ENCODE results near the gene P2RY14. TPM values are rescaled to one million over a fixed set of nuclear protein-coding genes. Genes with fewer than 3 reads are reported as not detected.

P2RY14 gene
- total RNA-seq, 1 donor from 2014 or later, result not detected

DNA sequence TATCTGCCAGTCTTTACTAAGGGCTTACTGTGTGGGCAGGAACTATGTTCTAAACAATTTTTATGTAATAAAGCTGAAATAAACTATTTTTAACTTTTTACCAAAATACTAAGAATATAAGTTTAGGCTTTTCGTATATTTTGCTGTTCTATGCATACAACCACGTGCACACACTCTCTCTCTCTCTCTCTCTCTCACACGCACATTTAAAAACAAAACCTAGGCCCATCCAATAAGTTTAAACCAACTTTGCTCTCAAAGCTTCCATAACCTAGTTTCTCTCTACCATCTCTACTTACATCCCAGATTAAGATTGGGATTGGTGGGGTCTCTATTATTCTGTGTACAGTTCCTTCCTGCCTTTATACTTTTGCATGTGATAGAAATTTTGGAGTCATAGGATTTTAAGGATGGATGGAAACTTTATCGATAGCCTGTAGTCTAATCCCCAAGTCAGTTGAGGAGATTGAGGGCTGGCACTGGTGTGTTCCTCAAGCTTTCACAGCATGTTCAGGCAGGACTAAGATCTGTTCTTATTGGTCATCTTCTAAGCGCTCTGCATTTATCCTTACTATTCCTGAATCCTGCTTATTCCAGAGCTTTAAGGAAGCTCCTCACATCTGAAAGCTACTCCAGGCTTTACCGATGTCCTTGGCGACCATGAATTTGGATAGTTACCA is 77.2 kb downstream of the P2RY14 start:
- Histone ChIP-seq H3K79me2 (ENCODE audit: low read depth) (no peaks in the 10 kb centered on the region), H3K9ac (no peak overlapping the region), H3K27ac (no peak overlapping the region), H3K36me3 (no peaks in the 10 kb centered on the region), H3K4me3 (no peak overlapping the region), H4K20me1 (ENCODE audit: low read depth) (no peaks in the 10 kb centered on the region), H3K9me3 (ENCODE audit: low read depth) (no peaks in the 10 kb centered on the region), H3K27me3 (no peaks in the 10 kb centered on the region), H2AFZ (replicated peaks) (no peak overlapping the region), H3F3A (ENCODE audit: low read depth) (no peaks in the 10 kb centered on the region), H3K4me2 (no peak overlapping the region), H3K4me1 (no peaks in the 10 kb centered on the region)
- TF ChIP-seq EZH2 (IDR thresholded peaks at IDR 0.05) (no peak), EZH2phosphoT487 (IDR thresholded peaks at IDR 0.05) (no peak)
- TF ChIP-seq, protein P1, sequence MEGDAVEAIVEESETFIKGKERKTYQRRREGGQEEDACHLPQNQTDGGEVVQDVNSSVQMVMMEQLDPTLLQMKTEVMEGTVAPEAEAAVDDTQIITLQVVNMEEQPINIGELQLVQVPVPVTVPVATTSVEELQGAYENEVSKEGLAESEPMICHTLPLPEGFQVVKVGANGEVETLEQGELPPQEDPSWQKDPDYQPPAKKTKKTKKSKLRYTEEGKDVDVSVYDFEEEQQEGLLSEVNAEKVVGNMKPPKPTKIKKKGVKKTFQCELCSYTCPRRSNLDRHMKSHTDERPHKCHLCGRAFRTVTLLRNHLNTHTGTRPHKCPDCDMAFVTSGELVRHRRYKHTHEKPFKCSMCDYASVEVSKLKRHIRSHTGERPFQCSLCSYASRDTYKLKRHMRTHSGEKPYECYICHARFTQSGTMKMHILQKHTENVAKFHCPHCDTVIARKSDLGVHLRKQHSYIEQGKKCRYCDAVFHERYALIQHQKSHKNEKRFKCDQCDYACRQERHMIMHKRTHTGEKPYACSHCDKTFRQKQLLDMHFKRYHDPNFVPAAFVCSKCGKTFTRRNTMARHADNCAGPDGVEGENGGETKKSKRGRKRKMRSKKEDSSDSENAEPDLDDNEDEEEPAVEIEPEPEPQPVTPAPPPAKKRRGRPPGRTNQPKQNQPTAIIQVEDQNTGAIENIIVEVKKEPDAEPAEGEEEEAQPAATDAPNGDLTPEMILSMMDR (IDR thresholded peaks at IDR 0.05), result no peak
- H3K27ac Mint-ChIP-seq, result no peak overlapping the region
- H3K4me3 Mint-ChIP-seq, result no peak overlapping the region
- DNase-seq (ENCODE audit: low spot score), result no peak
- H3K9me3 Mint-ChIP-seq, result no peaks in the 10 kb centered on the region
- no peaks in the 10 kb centered on the region for H3K4me1 Mint-ChIP-seq
- no peaks in the 10 kb centered on the region for H3K27me3 Mint-ChIP-seq (ENCODE audit: insufficient read depth, low read depth)
- H3K36me3 Mint-ChIP-seq, result peaks cover 2% of the 10 kb centered on the region

DNA sequence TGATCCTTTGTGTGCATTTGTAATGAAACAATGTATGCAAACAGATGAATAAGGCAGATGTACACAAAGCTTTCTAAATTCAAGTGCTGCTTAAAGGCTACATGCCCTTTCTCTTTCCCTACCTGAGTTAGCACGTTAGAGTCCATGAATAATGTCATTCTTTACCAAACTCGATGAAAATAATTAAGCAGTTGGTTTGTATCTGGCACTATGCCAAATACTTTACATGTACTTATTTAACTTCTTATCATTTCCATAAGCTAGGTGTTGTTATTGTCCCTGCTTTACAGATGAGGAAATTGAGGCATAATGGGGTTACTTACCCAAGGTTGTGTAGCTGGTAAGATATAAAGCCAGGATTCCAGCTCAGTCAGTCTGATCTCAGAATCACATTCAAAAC is 77.8 kb downstream of the P2RY14 start:
- Histone ChIP-seq H3K4me1 (no peaks in the 10 kb centered on the region), H3K9me3 (ENCODE audit: low read depth) (no peaks in the 10 kb centered on the region), H3K27me3 (no peaks in the 10 kb centered on the region), H3K27ac (no peak overlapping the region), H4K20me1 (ENCODE audit: low read depth) (no peaks in the 10 kb centered on the region), H3K4me3 (no peak overlapping the region), H3F3A (ENCODE audit: low read depth) (no peaks in the 10 kb centered on the region), H3K36me3 (no peaks in the 10 kb centered on the region), H3K9ac (no peak overlapping the region), H3K79me2 (ENCODE audit: low read depth) (no peaks in the 10 kb centered on the region), H3K4me2 (no peak overlapping the region), H2AFZ (replicated peaks) (no peak overlapping the region)
- Mint-ChIP-seq H3K4me1 (no peaks in the 10 kb centered on the region), H3K4me3 (no peak overlapping the region), H3K9me3 (no peaks in the 10 kb centered on the region), H3K27ac (no peak overlapping the region), H3K36me3 (peaks cover 2% of the 10 kb centered on the region), H3K27me3 (ENCODE audit: insufficient read depth, low read depth) (no peaks in the 10 kb centered on the region)
- no peak for TF ChIP-seq EZH2 (IDR thresholded peaks at IDR 0.05)
- no peak for TF ChIP-seq EZH2phosphoT487 (IDR thresholded peaks at IDR 0.05)
- TF ChIP-seq, protein P1 (IDR thresholded peaks at IDR 0.05), result no peak
- no peak for DNase-seq (ENCODE audit: low spot score)

DNA sequence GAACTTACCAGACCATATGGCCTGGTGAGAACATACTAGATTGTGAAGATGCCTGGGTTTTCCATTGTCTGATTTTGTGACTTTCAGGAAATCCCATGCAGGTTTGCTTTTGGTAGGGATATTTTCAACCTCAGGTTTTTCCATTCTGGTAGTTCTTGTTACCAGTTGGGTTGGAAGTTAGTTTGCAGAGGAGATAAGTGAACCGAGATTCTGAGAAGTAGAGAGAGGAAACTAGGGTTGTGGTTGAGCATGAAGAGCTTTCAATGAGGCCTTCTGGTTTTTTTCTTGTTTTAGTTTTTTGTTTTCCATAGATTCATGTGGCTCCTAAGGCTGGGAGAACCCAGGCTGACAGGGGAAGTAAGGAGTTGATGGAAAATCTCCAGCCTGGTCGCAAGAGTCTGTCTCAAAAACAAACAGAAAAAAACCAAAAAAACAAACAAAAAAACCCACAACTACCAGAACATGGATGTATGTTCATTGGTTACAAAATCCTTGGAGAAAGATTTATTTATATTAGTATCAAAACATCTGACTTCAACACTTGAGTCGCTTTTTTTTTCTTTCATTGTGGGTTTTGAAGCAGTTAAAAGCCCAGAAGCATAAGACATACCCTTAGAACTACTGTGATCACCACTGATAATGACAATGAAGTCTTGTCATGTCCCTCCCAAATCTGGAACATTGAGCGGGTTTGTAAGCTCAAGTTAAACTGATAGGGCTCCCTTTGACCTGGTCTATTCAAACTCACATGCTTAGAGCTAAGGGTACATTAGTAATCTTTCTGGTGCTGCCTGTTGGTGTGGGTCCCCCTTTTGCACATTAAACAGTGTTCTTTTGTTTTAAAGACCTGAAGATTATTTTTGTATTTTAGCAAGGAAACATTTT is 78.5 kb downstream of the P2RY14 start:
- H3K4me1 Mint-ChIP-seq, result no peaks in the 10 kb centered on the region
- no peaks in the 10 kb centered on the region for H3K9me3 ChIP-seq (ENCODE audit: low read depth)
- no peak overlapping the region for H3K4me3 Mint-ChIP-seq
- no peaks in the 10 kb centered on the region for H3K79me2 ChIP-seq (ENCODE audit: low read depth)
- H3F3A ChIP-seq (ENCODE audit: low read depth), result no peaks in the 10 kb centered on the region
- DNase-seq (ENCODE audit: low spot score), result no peak
- no peaks in the 10 kb centered on the region for H3K27me3 ChIP-seq
- H4K20me1 ChIP-seq (ENCODE audit: low read depth), result no peaks in the 10 kb centered on the region
- H3K27ac Mint-ChIP-seq, result no peak overlapping the region
- no peaks in the 10 kb centered on the region for H3K27me3 Mint-ChIP-seq (ENCODE audit: insufficient read depth, low read depth)
- H3K4me3 ChIP-seq, result no peak overlapping the region
- H3K4me1 ChIP-seq, result no peaks in the 10 kb centered on the region
- H3K36me3 ChIP-seq, result no peaks in the 10 kb centered on the region
- TF ChIP-seq, protein P1 (IDR thresholded peaks at IDR 0.05), result no peak
- TF ChIP-seq EZH2 (IDR thresholded peaks at IDR 0.05) (no peak), EZH2phosphoT487 (IDR thresholded peaks at IDR 0.05) (no peak)
- H3K27ac ChIP-seq, result no peak overlapping the region
- H2AFZ ChIP-seq (replicated peaks), result no peak overlapping the region
- H3K4me2 ChIP-seq, result no peak overlapping the region
- peaks cover 2% of the 10 kb centered on the region for H3K36me3 Mint-ChIP-seq
- H3K9ac ChIP-seq, result no peak overlapping the region
- no peaks in the 10 kb centered on the region for H3K9me3 Mint-ChIP-seq

All from neural progenitor cell (in vitro differentiated cells).